Posterior vena cava (tissue), 2 donors: ENCODE data around the gene DCAF12. TPM values are rescaled to one million over a fixed set of nuclear protein-coding genes. Genes with fewer than 3 reads are reported as not detected.

Experiments used
- DNase-seq: peaks from one replicate; pipeline ENCODE4 v3.0.0-alpha.2; 2020; ENCODE audit warnings: low spot score
- intact Hi-C, 2 donors: fragments of 100-400 bp; cut with DNase I; formaldehyde crosslinking; loops; one replicate each; pipeline versions ENCODE4 v1.14.1 to v1.14.2; 2022 to 2023
- total RNA-seq, 2 donors: library from RNA; stranded (reverse); fragmentation: NEBNext Ultra II Directional; extraction: Animal tissue kit (Norgen Biotek cat#: 25700); gene quantifications; one replicate each; pipeline ENCODE4 v1.2.1, GENCODE V29; 2021
- donor health status: DM: yes; HTN: yes; CAD: no.
- donor health status: DM: yes; HTN: yes; CAD: no.

DCAF12 gene
- total RNA-seq, 2 donors from 2014 or later: 20.5 to 32.9 TPM

DNA sequence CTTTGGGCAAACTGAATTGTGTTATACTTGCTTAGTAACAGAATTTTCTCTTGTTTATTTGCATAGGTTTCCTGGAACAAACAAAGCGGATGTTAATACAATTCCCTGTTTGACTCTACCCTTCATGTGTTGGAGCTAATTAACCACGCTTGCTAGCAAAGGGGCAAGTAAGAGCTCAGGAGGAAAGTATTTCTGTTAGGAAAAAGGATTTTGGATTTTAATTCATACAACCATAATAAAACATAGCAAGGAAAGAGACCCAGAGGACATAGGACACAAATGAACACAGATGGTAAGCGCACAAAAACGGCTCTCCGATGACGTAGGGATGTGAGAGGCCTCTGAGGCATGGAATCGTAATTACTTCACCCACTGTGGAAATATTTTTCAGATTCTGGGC, 5.1 kb upstream of the DCAF12 start:
- no peak for DNase-seq
- intact Hi-C loops: no loop called here

DNA sequence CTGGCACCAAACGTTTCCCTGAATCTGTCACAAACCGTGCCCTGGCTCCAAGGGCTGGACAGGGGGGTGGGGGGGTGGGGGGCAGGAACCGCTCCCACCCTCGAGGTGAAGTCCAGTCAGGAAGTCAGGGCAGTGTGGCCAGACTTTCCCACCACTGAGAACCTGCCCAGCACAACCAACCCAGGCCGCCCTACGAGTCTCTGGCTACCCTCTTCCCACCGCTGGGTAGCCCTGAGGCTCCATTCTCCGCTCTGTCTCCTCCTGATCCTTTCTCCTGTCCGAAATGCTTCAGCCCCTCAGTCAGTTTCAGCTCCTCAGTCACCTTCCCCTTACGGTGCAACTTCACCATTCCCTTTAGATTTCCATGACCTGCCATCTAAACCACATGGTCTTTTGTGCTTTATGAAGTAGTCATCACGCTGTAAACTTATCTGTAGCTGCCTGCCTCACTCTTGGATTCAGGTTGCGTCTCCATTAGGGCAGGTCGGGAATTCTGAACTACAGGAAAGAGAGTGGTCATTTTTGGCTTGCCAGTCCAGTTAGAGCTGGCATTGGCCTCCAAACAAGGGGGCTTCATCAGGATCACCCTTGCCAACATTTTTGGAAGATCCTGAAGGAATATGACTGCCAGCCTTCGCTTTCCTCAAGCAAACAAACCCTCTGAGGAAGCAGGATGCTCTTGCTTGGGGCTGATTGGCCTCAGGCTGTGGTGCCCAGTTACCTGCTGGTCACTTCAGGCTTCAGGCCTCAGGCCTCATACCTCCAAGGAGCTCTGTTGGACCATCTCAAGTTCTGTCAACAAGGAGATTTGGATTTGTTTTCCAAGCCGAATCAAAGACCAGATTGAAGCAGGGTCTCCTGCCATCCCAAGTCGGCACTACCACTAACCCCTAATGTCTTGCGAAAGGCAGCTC, 794 bp upstream of the DCAF12 start:
- intact Hi-C loops: loop anchor here in 1 of 2 donors (10.0 kb wide), 1 partner anchor 128 kb away; no protein-coding TSS in a partner anchor
- DNase-seq: no peak

DNA sequence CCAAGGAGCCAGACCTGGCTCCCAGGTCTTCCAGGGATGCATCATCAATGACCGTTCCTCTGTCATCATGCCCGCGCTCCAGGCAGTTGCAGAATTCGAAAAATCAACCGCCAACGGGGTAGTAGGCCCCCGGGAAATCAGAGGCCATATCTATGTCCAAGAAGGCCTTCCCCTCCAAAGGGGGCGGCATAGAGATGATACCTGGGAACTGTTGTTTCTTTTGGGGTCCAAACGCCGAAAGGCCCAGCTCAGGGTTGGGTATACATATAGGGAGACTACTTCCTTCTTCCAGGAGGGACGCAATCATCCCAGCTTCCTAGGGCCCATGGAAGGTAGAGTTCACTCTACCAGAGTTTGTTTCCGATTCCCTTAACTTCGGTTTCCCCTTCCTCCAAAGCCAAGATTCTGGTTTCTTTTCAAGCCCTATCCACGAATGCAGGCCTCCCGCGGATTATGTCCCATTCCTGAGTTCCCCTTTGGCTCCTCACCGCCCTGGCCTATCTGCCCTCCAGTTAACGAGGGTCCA, 754 bp downstream of the DCAF12 start:
- intact Hi-C loops: loop anchor here in 1 of 2 donors (10.0 kb wide), 1 partner anchor 129 kb away; no protein-coding TSS in a partner anchor
- DNase-seq: no peak

DNA sequence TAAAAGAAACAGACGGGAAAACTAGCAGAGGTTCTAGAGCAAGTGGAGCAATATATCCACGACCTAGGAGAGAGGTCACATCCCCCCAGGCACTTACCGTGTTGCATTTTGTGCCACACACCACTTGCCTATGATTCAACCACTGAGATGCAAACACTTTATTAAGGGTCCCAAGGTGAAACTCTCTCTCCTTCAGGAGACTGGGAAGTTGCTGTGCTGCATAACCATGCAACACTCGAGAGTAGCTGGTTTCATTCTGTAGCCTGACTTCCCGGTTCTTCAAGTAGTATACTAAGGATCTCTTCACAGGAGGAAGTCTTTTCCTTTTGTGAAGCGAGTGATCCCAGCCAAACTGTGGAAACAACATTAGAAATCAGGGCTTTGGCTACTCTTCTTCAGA, 1.6 kb downstream of the DCAF12 start:
- no peak for DNase-seq
- intact Hi-C loops: loop anchor here in 1 of 2 donors (10.0 kb wide), 1 partner anchor 130 kb away; no protein-coding TSS in a partner anchor

DNA sequence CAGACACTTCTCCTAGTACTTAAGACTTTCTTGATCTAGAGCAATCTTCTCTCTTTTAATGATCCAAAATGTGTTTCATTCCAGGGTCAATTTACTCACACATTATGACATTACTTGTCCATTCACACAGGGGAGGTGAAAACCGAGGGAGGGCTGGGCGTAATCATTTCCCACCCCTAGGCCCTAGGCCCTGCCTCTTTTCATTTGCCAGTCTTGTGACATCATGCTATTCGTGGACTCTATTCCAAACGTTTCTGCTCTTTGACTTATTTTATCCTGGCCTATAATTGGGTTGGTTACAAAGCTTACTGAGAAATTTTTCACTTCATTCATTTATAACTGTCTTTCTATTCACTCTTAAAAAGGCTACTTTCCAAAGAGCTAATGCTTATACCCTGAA, 2.4 kb downstream of the DCAF12 start:
- DNase-seq: no peak
- intact Hi-C loops: loop anchor here in 1 of 2 donors (10.0 kb wide), 1 partner anchor 131 kb away; no protein-coding TSS in a partner anchor

DNA sequence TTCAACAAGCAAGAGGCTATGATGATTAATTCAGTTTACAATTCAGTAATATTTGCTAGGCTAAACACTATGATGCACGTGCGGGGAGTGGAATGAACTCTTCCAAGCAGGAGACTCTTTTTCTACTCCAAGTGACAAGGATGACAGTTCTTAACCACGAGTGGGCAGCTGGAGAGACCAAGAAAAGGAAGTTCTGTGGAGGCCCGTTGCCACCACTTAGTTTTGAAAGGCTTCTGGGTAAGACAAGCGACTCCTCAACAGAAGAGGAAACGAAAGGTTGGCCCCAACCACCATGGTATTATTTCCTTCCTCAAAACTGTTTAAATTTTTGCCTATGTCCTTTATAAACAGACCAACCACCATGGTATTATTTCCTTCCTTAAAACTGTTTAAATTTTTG, 2.8 kb downstream of the DCAF12 start:
- DNase-seq: no peak
- intact Hi-C loops: loop anchor here in 1 of 2 donors (10.0 kb wide), 1 partner anchor 131 kb away; no protein-coding TSS in a partner anchor

DNA sequence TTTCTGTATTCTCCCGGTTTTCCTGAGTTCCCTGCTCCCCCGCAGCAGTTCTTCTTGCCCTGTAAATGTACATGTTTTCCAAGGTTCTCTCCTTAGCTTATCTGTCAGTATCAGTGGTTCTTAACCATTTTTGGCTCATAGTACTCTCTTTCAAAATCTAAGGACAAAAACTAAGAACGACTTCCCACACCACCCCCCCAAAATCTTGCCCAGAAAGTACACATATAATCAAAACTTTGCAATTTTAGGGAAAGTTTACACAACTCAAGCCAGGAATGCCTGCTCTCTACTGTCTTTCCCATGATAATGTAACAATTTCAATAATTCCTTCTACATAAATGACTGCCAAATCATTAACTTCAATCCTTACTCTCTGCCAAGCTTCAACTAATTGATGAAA, 4.5 kb downstream of the DCAF12 start:
- DNase-seq: no peak

DNA sequence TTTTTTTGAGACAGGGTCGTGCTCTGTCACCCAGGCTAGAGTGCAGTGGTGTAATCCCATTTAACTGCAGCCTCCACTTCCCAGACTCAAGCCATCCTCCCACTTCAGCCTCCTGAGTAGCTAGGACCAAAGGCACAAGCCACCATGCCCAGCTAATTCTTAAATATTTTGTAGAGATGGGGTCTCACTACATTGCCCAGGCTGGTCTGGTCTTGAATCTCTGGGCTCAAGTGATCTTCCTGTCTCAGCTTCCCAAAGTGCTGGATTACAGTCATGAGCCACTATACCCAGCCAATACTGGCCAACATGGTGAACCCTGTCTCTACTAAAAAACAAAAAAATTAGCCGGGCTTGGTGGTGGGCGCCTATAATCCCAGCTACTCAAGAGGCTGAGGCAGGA, 6.8 kb downstream of the DCAF12 start:
- intact Hi-C loops: loop anchor here in 1 of 2 donors (10.0 kb wide), 1 partner anchor 135 kb away; no protein-coding TSS in a partner anchor
- peak; percentile 13 for DNase-seq

More for the DNA sequence above, 4.5 kb downstream of the DCAF12 start:
- intact Hi-C loops: loop anchor here in 1 of 2 donors (10.0 kb wide), 1 partner anchor 133 kb away; no protein-coding TSS in a partner anchor

DNA sequence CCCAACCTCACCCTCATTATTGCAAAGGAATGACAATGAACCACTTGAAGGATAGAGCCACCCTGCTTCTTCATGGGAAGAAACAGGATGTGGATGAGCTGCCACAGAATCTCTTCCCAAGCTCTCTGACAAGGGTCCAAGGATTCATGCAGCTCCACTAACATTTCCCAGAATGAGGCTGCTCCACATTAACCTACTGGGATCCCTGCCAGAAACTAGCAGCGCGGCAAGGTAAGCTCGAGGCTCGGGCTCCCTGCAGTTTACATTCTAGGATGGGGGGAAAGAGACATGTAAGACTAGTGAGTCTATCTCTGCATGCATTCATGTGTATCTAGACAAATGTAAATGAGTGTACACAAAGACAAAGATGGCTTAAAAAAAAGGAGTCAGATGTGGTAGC, 12.1 kb downstream of the DCAF12 start:
- intact Hi-C loops: no loop called here
- DNase-seq: no peak

DNA sequence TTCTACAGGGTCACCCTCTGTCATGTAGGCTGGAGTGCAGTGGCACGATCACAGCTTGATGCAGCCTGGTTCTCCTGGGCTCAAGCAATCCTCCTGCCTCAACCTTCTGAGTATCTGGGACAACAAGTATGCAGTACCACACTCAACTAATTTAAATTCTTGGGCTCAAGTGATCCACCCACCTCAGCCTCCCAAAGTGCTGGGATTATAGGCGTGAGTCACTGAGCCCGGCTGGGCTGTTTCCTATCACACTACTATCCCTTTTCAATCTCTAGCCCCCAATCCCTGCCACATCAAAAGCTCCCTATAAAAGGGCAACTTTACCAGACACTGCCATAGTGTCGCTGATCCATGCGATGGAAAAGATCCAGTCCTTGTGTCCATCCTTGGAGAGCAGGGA, 20.4 kb downstream of the DCAF12 start:
- intact Hi-C loops: no loop called here
- DNase-seq: no peak

DNA sequence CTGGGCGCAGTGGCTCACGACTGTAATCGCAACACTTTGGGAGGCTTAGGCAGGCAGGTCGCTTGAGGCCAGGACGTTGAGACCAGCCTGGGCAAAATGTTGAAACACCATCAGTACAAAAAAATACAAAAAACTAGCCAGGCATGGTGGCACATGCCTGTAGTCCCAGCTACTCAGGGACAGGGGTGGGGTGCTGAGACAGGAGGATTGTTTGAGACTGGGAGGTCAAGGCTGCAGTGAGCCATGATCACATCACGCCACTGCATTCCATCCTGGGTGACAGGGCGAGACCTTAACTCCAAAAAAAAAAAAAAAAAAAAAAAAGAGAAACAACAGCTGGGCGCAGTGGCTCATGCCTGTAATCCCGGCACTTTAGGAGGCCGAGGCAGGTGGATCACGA, 23.7 kb downstream of the DCAF12 start:
- DNase-seq: no peak
- intact Hi-C loops: no loop called here

DNA sequence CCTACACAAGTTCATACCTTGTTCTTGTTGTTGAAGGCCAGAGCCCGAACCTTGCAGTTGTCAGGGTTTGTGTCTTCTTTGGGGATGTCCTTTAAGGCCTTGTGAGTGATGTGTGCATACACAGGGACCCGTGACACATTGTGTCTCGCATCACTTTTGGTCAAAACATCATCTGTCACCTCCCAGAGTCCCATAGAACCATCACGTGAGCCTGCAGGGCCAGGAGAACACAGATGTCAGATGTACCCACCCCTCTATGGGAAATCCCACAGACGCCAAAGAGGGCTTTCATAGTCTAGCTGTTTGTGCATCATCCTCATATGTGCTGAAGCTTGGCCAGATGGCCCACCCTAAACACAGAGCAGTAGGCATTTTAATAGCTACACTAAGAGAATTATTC, 28.2 kb downstream of the DCAF12 start:
- intact Hi-C loops: no loop called here
- no peak for DNase-seq

DNA sequence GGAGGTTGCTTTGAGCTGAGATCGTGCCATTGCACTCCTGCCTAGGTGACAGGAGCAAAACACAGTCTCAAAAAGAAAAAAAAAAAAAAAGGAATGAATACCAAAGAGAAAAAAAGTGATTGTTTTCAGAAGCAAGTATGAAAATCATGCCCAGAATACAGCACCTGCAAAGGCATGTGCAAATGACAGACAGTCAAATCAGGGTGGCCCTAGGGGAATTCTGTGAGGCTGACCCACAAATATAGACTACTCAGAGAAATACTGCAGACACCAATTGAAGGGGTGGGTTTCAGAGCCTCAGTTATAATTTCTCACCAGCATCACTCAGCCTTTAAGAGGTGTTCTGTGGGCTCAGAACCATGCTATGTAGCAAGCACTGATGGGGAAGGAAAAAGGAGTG, 28.6 kb downstream of the DCAF12 start:
- DNase-seq: no peak
- intact Hi-C loops: no loop called here

DNA sequence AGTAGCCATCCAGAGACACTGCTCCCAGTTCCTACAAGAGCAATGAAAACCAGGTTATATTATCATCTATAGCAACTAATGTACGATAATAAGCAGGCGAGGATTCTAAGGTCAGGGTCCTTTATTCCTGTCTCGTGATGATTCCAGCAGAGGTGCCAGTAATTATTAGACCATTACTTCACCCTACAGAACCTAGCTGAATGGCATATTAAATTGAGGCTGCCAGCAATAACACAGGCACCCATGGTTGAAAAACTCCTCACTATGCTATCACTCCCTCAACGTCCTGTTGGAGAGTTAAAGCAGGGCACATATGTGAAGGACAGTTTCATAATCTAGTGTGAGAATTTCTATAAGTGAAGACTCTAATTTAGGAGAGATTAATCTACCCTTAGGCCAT, 29.7 kb downstream of the DCAF12 start:
- DNase-seq: no peak
- intact Hi-C loops: no loop called here

DNA sequence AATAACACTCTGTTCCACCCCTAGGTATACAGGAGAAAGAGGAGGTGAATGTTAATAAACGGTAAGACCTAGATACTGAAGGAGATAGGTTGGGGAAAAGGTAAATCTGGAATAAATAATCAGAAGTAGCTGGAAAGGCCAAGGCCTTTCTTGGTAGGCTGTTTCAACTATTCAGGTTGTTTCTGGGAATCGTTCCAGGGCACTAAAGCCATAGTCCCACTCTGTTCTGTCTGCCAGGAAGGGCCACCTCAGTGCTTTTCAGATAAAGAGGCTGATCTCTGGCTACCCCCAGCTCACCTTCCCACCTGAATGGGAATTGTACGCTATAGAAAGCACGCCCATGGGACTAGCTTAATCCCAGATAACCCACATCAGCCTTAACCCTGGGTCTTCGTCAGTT, 32.9 kb downstream of the DCAF12 start:
- no peak for DNase-seq
- intact Hi-C loops: no loop called here

DNA sequence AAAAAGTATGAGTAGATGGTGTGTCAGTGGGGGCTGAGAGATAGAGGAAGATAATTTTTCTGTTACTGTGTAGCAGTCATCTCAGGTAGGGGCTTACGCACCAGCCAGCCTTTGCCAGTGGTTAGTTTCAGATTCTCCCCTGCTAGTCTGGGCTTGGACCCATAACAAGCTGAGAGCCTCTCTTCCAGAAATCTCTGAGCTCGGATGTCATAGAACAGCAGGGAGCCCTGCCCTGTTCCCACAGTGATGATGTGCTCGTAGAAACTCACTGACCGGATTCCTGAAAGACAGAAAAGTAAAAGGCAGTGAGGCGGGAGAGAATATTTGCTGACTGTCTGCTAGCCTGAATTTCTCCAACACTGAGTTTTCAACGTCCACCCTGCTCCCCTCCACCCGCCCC, 37.2 kb downstream of the DCAF12 start:
- no peak for DNase-seq
- intact Hi-C loops: no loop called here

DNA sequence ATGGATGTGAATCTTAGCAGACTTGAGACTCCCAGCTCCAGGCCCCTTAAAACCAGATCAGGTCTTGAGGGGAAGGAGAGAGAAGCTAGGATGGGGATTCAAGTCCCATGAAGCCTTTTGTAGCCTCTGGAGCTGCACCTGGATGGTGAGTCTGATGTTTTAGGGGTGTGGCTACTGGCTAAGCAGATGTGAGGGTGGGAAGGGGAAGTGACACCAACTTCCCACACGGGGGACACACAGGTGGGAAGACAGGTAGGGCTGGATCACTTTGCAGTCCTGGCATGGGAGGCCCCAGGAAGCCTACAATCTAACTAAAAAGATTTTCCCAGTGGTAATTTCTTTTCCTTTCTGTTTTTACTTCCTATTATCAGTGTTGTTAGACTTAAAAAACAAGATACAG, 39.1 kb downstream of the DCAF12 start:
- intact Hi-C loops: no loop called here
- no peak for DNase-seq

DNA sequence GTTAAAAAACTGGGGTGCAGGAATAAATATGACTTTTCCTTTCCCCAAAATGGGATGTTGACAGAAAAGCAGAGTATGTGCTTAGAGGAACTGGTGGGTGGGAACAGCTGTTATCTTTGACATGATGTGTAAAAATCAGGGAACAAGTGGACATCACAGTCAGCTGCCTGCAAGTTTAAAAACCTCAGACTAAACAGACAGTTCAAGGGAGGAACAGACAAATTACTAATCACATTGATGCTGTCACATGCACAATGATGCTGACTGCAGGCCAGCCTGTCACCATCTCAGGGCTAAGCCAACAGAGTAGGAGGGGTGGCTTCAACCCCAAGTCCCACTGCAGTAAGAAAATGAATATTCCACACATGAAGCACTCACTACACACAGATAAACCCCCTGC, 39.6 kb downstream of the DCAF12 start:
- no peak for DNase-seq
- intact Hi-C loops: no loop called here

DNA sequence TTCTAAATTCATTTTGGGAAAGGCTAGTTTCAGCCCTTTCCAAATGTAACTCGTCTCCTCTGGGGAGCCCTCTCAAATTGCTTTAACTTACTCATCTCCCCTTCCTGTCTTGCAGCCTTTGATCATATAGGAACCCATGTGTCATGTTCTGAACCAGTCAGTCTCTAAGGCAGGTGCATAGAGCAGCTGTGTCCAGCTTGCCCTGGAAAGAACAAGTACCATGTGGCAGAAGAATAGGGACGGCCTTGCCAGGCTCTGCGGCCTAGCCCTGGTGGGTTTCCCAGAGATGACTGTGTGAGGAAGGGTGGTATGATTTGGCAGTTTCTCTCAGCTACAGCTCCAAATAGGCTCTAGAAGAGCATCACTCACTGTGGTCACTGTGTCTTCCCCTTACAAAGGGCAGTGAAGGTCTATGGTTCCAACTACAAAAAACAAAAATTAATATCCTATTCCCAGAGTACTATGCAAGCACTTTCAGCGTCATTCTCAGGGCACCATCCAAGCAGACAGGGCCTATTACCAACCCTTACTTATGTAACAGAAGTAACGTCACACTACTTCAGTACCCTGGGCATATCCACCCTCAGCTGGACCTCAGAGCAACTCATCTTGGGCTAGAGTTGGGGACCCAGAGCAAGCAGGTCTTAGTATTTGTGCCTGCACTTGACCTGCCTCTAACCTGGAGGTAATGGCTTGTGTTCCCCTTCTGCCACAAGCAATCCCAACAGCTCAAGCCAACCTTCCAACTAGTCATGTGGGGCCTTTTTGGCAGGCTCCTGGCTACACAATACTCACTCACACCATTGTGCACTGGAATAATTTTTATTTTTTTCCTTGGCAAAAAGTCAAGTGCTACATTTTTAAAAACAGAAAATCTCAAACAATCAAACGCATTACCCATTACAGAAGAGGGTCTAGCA, 40.7 kb downstream of the DCAF12 start:
- DNase-seq: no peak
- intact Hi-C loops: no loop called here

DNA sequence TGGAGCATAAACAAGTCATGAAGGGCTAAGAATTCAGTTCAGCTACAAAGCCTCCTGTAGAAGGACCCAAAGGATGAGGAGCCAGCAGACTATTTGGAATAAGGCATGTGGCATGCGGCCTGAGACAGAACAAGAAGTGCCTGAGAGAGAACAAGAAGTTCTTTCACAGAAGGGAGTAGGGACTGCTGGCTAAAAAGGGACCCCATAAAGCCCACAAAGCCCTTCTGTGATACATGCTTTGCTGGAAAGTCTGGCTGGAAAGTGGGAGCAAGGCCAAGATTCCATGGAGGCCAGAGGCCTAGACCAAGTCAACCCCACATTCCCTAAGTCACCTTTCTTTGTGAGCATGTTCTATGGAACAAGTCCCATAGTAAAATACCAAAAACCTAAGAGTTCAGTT, 41.9 kb downstream of the DCAF12 start:
- intact Hi-C loops: no loop called here
- DNase-seq: no peak
